ENCODE results near the gene IQCE.
"Not testable (repeated sequence)": the region's sequence is repeated elsewhere in the genome, so short reads cannot be mapped to it uniquely, and the experiment has no call there.

IQCE gene

DNA sequence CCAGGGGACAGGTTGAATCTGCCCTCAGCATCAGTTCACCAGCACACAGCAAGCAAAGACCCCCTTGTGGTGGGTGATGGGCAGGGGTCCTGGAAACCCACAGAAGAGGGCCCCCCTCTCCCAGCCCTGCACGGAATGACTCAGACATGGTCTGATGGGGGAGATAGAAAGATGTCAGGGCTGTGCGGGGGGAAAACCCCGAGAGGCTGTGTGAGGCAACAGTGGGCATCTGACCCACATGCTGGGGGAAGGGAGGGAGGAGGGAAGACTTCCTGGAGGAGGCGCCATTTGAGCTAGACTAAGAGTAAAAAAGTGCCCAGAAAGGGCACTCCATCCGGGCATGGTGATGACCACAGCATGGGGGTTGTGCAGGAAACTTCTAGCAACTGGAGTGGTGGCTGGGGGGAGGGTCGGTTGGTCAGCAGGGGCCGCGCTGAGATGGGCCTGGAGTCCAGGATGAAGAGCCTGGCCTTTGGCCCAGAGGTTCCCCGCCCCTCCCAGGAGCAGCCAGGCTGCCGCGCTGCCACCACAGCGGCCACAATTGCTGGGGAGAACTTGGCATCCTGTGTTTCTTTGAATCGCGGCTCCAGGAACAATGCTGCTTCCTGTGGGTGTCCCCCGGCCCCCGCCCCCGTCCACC, 36.7 kb upstream of the IQCE start:
- DNase-seq = no peak

DNA sequence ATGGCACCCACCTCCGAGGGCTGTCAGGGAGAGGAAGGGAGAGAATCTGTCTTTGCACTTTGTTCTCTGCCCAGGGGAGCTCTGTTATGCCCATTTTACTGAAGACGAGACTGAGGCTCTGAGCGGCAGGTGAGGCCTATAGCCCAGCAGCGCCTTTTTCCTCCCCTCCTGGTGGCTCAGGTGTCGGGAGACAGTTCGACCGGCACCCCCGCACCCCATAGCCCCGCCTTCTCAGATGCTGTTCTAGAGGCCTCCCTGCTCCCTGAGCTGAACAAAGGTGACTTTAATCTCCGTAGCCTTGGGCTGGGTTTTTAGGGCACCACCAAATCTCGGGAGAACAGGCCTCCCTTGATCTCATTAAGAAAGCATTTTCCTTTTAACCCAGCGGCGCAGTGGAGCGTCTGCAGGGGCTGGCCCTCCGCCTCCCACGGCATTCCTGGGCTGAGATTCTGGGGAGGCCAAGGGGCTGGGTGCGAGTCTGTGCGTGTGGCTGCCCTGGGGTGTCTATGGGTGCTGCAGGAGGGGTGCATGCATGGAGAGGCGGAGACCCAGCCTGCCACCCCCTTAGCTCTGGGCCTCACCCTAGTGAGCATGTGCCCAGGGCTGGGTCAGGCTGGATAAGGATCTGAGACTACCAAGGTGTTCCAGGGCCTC, 35.9 kb upstream of the IQCE start:
- no peak for DNase-seq

DNA sequence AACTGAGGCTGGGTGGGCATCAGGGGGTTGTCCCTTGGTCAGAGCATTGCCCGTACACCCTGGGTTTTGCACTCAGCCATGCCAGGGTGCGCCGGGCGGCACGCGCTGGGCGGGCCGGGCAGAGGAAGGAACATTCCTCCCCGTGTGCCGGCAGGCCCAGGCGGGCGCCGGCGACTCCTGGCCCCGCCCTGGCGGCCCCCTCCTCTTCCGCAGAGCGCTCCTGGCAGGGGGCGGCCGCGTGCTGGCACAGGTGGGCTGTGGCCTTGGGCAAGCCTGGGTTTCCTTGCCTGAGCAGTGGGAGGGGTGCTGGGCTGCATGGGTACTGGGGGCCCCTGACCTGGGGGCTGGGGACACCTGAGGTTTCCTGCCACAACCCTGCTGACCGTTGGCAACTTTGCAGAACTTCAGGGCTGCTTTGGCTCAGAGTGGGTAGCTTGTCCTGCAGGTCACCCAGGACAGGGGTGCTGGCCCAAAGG, 35.3 kb upstream of the IQCE start:
- no peak for DNase-seq

DNA sequence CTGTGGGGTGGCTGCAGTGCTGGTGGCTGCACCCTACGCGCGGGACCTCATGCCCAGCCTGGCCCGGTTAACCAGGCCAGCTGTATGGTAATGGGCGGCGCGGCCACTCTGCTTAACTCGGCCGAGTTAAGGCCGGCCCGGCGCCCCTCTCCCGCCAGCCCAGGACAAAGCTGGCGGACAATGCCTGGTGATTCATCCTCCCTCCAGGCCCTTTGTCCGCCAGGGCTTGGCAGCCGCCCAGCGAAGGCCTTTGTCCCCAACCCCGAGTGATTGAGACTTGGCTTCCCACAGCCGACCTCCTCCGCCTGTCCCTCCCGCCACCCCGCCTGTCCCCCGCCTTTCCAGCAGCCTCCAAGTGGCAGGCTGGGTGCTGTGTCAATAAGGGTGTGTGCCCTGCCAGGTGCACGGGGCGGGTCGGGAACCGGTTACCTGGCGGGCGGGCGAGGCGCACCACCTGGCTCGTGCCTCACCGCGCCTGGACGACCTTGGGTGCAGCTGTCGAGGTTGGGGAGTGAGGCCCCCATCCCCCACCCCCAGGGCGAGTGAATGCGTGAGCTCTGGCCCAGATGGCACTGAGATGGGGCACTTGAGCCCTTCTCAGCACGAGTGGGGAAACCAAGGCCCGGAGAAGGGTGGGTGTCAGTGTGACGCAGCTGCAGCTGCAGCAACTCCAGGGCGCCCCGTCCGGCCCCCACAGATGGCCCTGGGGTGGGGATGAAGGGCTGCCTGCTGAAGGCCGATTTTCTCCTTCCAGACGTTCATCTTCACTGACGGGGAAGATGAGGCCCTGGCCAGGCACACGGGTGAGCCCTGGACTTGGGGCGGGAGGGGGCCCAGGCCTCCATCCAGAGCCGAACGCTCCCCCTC, 34.6 kb upstream of the IQCE start:
- DNase-seq = no peak

DNA sequence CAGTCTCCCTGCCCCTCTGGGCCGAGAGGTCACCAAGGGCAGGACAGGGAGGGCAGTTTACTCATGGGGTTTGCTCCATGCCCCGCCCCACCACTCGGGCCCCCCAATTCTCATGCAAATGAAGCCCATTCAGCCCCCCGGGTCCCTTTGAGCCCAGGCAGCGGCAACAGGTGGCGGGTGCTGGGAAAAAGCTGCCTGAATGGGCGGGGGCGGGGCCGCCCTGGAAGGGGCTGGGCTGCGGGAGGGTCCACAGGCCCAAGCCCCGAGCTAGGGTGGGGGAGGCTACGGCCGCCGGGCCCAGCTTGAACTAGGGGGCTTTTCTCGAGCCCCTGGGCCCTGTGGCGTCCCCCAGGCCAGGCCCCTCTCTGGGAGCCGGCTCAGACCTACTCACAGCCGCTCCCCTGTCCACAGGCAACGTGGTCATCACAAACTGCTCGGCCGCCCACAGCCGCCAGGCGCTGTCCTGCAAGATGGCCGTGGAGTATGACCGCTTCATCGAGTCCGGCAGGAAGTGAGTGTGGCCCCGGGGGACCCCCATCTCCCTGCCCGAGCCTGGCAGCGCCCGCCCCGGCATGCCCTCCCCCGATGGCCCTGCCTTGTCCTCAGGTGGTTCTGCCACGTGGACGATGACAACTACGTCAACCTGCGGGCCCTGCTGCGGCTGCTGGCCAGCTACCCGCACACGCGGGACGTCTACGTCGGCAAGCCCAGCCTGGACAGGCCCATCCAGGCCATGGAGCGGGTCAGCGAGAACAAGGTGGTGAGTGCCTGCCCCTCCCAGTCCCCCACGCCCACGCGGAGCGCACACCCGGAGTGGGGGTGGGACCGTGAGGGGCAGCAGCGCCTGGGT, 33.7 kb upstream of the IQCE start:
- no peak for DNase-seq

- DNase-seq = no peak
Measured at GRCh38 chr7:2525658-2526630, 32.8 kb upstream of the IQCE start.

DNA sequence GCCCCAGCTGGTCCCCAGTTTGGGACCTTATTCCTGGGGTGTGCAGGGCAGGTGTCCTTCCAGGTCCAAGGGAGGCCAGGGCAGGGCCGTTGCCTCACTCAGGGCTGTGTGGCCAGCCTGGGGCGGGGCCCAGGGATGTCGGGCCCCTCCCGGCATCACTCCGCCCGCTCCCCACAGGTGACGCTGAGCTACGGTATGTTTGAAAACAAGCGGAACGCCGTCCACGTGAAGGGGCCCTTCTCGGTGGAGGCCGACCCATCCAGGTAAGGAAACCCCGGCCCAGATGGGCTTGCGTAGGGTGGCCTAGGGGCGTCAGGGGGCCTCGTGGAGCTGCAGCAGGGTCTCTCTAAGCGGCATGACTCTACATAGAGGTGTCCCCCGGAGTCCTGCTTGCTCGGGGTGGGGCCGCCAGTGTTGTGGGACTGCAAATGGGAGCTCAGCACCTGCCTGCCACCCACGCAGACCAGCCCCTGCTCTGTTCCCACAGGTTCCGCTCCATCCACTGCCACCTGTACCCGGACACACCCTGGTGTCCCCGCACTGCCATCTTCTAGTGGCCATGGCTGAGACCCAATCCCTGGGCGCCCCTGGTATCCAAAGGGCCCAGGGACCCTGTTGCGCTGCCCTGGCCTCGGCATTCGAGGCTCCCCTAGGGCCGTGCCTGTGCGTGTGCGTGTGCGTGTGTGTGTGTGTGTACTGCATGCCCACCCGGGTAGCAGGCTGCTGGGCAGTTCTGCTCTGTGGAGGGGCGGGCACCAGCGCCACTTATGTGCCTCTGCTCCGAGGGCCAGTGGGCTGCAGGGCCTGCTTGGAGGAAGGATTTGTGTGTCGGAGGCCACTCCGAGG, 31.9 kb upstream of the IQCE start:
- no peak for DNase-seq

- DNase-seq = no peak
Measured at GRCh38 chr7:2527505-2528467, 31.0 kb upstream of the IQCE start.

- no peak for DNase-seq
Measured at GRCh38 chr7:2528481-2529095, 30.2 kb upstream of the IQCE start.

- no peak for DNase-seq
Measured at GRCh38 chr7:2529161-2530070, 29.4 kb upstream of the IQCE start.

- no peak for DNase-seq
Measured at GRCh38 chr7:2530071-2530987, 28.4 kb upstream of the IQCE start.

DNA sequence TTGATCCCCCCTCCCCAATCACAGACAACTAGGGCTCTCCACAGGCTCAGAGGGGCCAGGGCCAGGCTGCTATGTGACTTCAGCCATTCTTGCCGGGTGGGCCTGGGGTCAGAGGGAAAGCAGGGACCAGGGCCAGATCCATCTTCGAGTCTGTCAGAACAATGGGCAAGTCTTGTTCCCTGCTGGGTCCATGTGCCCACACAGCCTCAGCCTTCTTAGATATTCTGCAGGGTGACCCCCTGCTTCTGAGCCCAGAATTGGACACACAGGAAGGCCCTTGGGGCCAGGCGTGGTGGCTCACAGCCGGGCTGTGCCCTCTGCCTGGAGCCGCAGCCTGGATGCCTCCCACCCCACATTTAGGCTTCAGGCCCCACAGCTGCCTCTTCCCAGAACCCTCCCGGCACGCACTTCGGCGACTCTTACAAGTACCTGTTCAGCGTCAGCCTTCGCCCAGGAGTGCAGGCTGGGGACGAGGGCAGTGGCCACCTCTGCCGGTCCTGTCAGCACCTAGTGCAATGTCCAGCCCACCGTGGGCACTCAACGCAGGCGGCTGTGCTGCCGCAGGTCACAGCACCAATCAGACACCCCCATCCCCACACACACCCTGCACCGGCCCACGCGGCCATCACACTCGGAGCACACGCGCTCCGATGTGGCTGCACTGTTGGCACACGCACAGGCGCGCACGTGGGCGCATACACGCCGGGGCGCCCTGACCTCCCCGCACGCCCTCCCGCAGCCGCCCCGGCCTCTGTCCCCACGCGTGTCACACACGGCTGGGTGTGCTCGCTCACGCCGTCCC, 27.6 kb upstream of the IQCE start:
- DNase-seq = not testable (repeated sequence)

DNA sequence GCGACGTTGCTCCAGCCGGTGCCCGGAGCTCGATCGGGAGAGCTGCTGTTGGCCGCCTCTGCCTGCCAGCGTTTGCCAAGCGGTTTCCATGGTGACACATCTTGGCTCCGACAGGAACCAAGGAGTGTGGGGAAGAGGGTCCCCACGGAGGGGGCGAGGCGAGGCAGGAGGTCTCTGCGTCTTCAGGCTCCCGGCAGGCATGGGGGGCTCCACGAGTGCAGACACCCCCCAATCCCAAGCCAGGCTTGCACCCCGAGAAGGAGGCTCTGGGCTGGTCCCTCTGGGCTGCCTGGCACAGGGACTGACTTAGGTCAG, 27.0 kb upstream of the IQCE start:
- not testable (repeated sequence) for DNase-seq

GRCh38 chr7:2532199-2532772, 26.5 kb upstream of the IQCE start:
- not testable (repeated sequence) for DNase-seq

DNA sequence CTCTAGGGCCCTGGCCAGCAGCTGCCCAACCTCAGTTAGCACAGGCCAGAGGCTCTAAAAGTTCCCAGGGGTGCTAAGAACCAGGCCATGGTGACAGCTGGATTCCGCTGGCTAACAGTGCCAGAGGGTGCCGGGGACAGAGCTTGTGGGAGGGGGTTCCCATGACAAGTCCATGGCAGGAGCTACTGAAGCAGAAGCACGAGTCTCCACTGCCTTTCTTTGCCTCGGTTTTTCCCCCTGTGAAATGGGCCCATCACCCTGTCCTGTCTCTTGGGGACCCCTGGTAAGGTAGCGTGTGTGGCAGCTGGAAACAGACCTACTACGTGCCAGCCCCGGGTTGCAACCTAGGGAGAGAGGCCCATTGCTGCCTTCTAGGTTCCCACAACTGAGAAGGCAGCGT, 26.0 kb upstream of the IQCE start:
- not testable (repeated sequence) for DNase-seq

- DNase-seq = not testable (repeated sequence)
Measured at GRCh38 chr7:2533566-2533965, 25.2 kb upstream of the IQCE start.
